ENCODE measurements around the gene KCNG2. TPM values are rescaled to one million over a fixed set of nuclear protein-coding genes. Genes with fewer than 3 reads are reported as not detected.
A peak's percentile ranks its signal among the peaks of the same experiment; 100 is the strongest.

Gene KCNG2
- total and polyA plus RNA-seq, 2 of the 13 experiments (the other 11 are each of a cell fraction or from before 2014, with no cell fraction given) = not detected

DNA sequence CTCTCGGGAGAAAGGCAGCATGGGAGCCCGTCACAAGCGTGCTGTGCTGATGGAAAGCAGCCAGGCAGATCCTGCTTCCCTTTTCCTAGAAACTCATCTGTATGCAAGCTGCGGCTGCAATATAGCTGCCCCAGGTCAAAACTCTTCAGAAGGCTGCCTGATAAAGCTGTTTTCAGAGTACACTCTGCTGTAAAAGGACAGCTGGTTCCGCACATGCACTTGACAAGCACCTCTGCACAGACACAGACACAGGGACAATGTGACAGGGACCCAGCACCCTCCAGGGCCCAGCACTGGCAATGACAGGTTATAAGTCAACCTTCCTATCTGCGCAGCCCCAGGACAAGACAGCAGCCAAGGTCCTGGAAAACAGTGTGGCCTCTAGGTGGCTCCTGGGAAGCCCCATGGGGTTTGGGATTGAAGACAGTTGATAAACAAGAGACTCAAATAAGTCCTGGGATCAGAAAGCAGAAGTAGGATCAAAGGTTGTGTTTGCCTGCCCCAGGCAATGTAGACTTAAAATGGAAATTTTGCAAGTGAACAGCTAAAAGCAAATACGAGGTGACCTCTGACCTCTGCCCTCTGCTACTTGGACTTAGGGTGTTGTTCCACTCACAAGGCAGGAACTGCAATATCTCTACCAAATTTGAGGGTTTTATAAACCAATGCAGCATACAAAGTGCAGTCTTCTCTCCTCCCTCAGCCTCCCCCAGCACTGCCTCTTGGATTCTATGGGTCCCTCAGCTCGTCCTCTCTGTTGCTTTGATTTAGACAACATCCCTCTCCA is 136.8 kb downstream of the KCNG2 start (continued):
- TF ChIP-seq, protein P1, sequence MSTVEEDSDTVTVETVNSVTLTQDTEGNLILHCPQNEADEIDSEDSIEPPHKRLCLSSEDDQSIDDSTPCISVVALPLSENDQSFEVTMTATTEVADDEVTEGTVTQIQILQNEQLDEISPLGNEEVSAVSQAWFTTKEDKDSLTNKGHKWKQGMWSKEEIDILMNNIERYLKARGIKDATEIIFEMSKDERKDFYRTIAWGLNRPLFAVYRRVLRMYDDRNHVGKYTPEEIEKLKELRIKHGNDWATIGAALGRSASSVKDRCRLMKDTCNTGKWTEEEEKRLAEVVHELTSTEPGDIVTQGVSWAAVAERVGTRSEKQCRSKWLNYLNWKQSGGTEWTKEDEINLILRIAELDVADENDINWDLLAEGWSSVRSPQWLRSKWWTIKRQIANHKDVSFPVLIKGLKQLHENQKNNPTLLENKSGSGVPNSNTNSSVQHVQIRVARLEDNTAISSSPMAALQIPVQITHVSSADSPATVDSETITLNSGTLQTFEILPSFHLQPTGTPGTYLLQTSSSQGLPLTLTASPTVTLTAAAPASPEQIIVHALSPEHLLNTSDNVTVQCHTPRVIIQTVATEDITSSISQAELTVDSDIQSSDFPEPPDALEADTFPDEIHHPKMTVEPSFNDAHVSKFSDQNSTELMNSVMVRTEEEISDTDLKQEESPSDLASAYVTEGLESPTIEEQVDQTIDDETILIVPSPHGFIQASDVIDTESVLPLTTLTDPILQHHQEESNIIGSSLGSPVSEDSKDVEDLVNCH (CRISPR knock-in tag; IDR thresholded peaks at IDR 0.05) = no peak
- no peak for TF ChIP-seq SRSF1 (optimal IDR thresholded peaks at IDR 0.05; ENCODE audit: low read depth, low read length)
- TF ChIP-seq, protein P2, sequence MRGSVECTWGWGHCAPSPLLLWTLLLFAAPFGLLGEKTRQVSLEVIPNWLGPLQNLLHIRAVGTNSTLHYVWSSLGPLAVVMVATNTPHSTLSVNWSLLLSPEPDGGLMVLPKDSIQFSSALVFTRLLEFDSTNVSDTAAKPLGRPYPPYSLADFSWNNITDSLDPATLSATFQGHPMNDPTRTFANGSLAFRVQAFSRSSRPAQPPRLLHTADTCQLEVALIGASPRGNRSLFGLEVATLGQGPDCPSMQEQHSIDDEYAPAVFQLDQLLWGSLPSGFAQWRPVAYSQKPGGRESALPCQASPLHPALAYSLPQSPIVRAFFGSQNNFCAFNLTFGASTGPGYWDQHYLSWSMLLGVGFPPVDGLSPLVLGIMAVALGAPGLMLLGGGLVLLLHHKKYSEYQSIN (CRISPR knock-in tag; IDR thresholded peaks at IDR 0.05; ENCODE audit: borderline replicate concordance) = 0 out of 2 replicates have a peak, but pooled peaks have one; percentile 37
- TF ChIP-seq SRSF9 (IDR thresholded peaks at IDR 0.05; ENCODE audit: borderline replicate concordance, insufficient read depth, low read depth, low read length, poor library complexity, severe bottlenecking) = no peak
- no peak for TF ChIP-seq ATF7 (IDR thresholded peaks at IDR 0.05)
- peak; percentile 39; the same call in 1 of the 2 replicates for TF ChIP-seq ATF7 (CRISPR knock-in tag; IDR thresholded peaks at IDR 0.05)
- TF ChIP-seq, protein P3, sequence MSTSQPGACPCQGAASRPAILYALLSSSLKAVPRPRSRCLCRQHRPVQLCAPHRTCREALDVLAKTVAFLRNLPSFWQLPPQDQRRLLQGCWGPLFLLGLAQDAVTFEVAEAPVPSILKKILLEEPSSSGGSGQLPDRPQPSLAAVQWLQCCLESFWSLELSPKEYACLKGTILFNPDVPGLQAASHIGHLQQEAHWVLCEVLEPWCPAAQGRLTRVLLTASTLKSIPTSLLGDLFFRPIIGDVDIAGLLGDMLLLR (CRISPR knock-in tag; IDR thresholded peaks at IDR 0.05) = no peak
- no peak for TF ChIP-seq ZNF883 (CRISPR knock-in tag; IDR thresholded peaks at IDR 0.05; ENCODE audit: not compliant biosample characterization)
- no peak for TF ChIP-seq ZSCAN20 (CRISPR knock-in tag; IDR thresholded peaks at IDR 0.05; ENCODE audit: borderline replicate concordance)
- TF ChIP-seq AGO1 (IDR thresholded peaks at IDR 0.05; ENCODE audit: low read depth, low read length, poor library complexity, severe bottlenecking) = no peak
- TF ChIP-seq EED (CRISPR knock-in tag; IDR thresholded peaks at IDR 0.05) = peak; percentile 29; the same call in 1 of the 2 replicates
- TF ChIP-seq, protein P4, sequence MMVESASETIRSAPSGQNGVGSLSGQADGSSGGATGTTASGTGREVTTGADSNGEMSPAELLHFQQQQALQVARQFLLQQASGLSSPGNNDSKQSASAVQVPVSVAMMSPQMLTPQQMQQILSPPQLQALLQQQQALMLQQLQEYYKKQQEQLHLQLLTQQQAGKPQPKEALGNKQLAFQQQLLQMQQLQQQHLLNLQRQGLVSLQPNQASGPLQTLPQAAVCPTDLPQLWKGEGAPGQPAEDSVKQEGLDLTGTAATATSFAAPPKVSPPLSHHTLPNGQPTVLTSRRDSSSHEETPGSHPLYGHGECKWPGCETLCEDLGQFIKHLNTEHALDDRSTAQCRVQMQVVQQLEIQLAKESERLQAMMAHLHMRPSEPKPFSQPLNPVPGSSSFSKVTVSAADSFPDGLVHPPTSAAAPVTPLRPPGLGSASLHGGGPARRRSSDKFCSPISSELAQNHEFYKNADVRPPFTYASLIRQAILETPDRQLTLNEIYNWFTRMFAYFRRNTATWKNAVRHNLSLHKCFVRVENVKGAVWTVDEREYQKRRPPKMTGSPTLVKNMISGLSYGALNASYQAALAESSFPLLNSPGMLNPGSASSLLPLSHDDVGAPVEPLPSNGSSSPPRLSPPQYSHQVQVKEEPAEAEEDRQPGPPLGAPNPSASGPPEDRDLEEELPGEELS (CRISPR knock-in tag; IDR thresholded peaks at IDR 0.05) = peak; percentile 94
- TF ChIP-seq ZNF766 (CRISPR knock-in tag; IDR thresholded peaks at IDR 0.05; ENCODE audit: borderline replicate concordance) = 0 out of 2 replicates have a peak, but pooled peaks have one; percentile 34
- TF ChIP-seq HOXA9 (CRISPR knock-in tag; IDR thresholded peaks at IDR 0.05; ENCODE audit: borderline replicate concordance) = no peak
- no peak for TF ChIP-seq ZZZ3 (CRISPR knock-in tag; IDR thresholded peaks at IDR 0.05; ENCODE audit: borderline replicate concordance)
- TF ChIP-seq CBX5 (CRISPR knock-in tag; IDR thresholded peaks at IDR 0.05; ENCODE audit: borderline replicate concordance) = peak; percentile 73; the same call in 1 of the 2 replicates
- no peak for TF ChIP-seq JUNB (CRISPR knock-in tag; IDR thresholded peaks at IDR 0.05; ENCODE audit: borderline replicate concordance)
- TF ChIP-seq, protein P5, sequence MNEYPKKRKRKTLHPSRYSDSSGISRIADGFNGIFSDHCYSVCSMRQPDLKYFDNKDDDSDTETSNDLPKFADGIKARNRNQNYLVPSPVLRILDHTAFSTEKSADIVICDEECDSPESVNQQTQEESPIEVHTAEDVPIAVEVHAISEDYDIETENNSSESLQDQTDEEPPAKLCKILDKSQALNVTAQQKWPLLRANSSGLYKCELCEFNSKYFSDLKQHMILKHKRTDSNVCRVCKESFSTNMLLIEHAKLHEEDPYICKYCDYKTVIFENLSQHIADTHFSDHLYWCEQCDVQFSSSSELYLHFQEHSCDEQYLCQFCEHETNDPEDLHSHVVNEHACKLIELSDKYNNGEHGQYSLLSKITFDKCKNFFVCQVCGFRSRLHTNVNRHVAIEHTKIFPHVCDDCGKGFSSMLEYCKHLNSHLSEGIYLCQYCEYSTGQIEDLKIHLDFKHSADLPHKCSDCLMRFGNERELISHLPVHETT (CRISPR knock-in tag; conservative IDR thresholded peaks at IDR 0.05) = peak; percentile 63; the same call in 1 of the 2 replicates
- no peak for TF ChIP-seq NFRKB (IDR thresholded peaks at IDR 0.05)
- TF ChIP-seq PRMT3 (CRISPR knock-in tag; IDR thresholded peaks at IDR 0.05; ENCODE audit: borderline replicate concordance, low read depth) = no peak
- TF ChIP-seq SKI (IDR thresholded peaks at IDR 0.05; ENCODE audit: partially characterized antibody) = peak; percentile 94

Data from HepG2 (cell line).